Measurements from ENCODE around the gene BAHCC1. TPM values are rescaled to one million over a fixed set of nuclear protein-coding genes. Genes with fewer than 3 reads are reported as not detected.
A peak's percentile ranks its signal among the peaks of the same experiment; 100 is the strongest.

The BAHCC1 gene
- total RNA-seq, 1 experiment from 2014 or later, result 74.2 TPM

- intact Hi-C loops (cut with micrococcal nuclease; ENCODE audit: unreplicated experiment), result loop anchor here (5.0 kb wide), 1 partner anchor 178 kb away; no protein-coding TSS in a partner anchor
- Histone ChIP-seq H3K36me3 (ENCODE audit: insufficient read depth, low read length, poor library complexity, severe bottlenecking) (no peaks in the 10 kb centered on the region), H3K27me3 (replicated peaks; ENCODE audit: insufficient read depth, low read depth, low read length, poor library complexity) (no peaks in the 10 kb centered on the region), H3K9me3 (ENCODE audit: low read depth, low read length, poor library complexity, severe bottlenecking) (no peaks in the 10 kb centered on the region), H3K4me3 (ENCODE audit: low read depth, low read length, poor library complexity, severe bottlenecking) (no peak overlapping the region), H3K4me1 (ENCODE audit: insufficient read depth, low read length, poor library complexity, severe bottlenecking) (peaks cover 12% of the 10 kb centered on the region), H3K27ac (ENCODE audit: low read depth, low read length, poor library complexity, severe bottlenecking) (peak overlapping the region; percentile 62)
- BruUV-seq (replicated peaks), result no TSS peak
- CTCF ChIA-PET, result no interaction called here
- no peak for TF ChIP-seq EZH2 (IDR thresholded peaks at IDR 0.05; ENCODE audit: borderline replicate concordance, low read depth, low read length, poor library complexity, severe bottlenecking)
- no peak for TF ChIP-seq CTCF (conservative IDR thresholded peaks at IDR 0.05; ENCODE audit: low read depth, low read length)
- POLR2A ChIA-PET (ENCODE audit: low non-redundant PET), result no interaction called here
- no peak for DNase-seq (ENCODE audit: low spot score)
These were observed 75.2 kb downstream of the BAHCC1 start for GRCh38 chr17:81470270-81470943.

DNA sequence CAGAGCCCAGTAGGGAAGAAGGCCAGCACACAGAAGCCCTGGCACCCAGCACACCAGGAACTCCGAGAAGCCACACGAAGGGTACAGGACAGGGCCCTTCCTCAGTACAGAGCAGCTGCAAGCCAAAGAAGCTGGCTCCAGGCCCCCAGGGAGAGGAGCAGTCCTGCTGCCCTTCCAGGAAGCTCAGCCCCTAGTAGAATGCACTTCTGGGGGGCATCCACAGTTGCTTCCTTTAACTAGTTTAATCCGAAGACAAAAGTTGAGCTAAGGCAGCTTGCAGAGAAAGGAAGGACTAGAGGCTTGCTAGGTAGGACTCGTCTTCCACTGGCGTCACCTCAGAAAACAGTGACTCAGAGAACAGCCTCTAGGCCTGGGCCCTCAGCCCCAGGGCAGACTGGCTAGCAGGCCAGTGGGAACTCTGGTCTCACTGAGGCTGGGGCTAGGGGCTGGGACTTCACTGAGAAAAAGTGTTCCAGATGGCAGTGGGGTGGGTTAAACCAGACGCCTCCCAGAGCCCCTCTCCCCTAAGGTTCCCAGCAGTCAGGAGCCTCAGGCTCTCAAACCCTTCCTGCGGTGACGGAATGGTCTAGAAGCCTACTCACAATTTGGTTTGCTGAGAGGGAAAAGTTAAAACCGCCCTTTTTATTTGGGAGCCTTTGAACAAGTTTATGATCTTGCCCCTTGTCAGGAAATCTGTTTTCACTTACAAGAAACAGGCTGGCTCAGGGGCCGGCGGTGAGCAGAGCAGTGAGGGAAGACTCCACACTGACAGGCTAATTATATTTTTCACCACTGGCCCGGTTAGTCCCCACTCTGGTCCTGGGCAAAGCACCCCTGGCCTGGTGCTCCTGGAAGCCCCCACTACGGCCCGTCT lies 75.9 kb downstream of the BAHCC1 start:
- intact Hi-C loops (cut with micrococcal nuclease; ENCODE audit: unreplicated experiment), result loop anchor here (5.0 kb wide), 1 partner anchor 179 kb away; no protein-coding TSS in a partner anchor
- POLR2A ChIA-PET (ENCODE audit: low non-redundant PET), result no interaction called here
- no peak for TF ChIP-seq CTCF (conservative IDR thresholded peaks at IDR 0.05; ENCODE audit: low read depth, low read length)
- no peak for TF ChIP-seq EZH2 (IDR thresholded peaks at IDR 0.05; ENCODE audit: borderline replicate concordance, low read depth, low read length, poor library complexity, severe bottlenecking)
- Histone ChIP-seq H3K36me3 (ENCODE audit: insufficient read depth, low read length, poor library complexity, severe bottlenecking) (no peaks in the 10 kb centered on the region), H3K4me3 (ENCODE audit: low read depth, low read length, poor library complexity, severe bottlenecking) (peak overlapping the region; percentile 41), H3K27me3 (replicated peaks; ENCODE audit: insufficient read depth, low read depth, low read length, poor library complexity) (no peaks in the 10 kb centered on the region), H3K27ac (ENCODE audit: low read depth, low read length, poor library complexity, severe bottlenecking) (peak overlapping the region; percentile 62), H3K9me3 (ENCODE audit: low read depth, low read length, poor library complexity, severe bottlenecking) (no peaks in the 10 kb centered on the region), H3K4me1 (ENCODE audit: insufficient read depth, low read length, poor library complexity, severe bottlenecking) (peaks cover 12% of the 10 kb centered on the region)
- DNase-seq (ENCODE audit: low spot score), result no peak
- CTCF ChIA-PET, result no interaction called here
- TSS peak; percentile 90 for BruUV-seq (replicated peaks)

DNA sequence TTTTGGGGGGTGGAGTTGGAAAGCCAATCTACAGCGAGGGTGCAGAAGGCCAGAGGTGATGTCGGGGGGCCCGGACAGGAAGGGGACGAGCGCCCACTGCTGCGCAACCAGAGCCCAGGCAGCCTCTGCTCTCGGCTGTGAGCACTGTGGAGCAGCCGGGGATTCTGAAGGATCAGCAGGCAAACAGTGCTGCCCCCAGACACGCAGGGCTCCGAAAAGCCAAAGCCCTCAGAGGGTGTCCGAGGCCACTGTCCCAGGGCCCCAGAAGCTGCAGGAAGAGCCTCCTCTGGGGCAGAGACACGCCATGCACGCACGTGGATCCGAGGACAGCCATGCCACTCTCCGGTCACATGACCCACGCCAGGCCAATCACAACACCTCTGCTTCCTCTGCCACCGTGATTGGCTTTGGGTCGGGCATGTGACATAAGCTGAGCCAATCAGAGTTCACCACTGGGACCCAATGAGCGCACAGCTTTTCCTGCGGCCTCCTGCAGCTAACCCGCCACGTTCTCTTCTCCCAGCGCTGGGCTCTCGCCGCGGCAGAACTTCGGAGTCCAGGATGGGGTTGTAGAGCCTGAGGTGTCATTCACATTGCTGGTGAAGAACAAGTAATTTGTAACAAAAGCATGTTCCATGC lies 76.7 kb downstream of the BAHCC1 start:
- ChIA-PET CTCF (no interaction called here), POLR2A (ENCODE audit: low non-redundant PET) (no interaction called here)
- peaks cover 12% of the 10 kb centered on the region for H3K4me1 ChIP-seq (ENCODE audit: insufficient read depth, low read length, poor library complexity, severe bottlenecking)
- DNase-seq (ENCODE audit: low spot score), result peak; percentile 98
- H3K36me3 ChIP-seq (ENCODE audit: insufficient read depth, low read length, poor library complexity, severe bottlenecking), result no peaks in the 10 kb centered on the region
- no peaks in the 10 kb centered on the region for H3K27me3 ChIP-seq (replicated peaks; ENCODE audit: insufficient read depth, low read depth, low read length, poor library complexity)
- no TSS peak for BruUV-seq (replicated peaks)
- intact Hi-C loops (cut with micrococcal nuclease; ENCODE audit: unreplicated experiment), result loop anchor here (5.0 kb wide), 1 partner anchor 180 kb away; no protein-coding TSS in a partner anchor
- H3K9me3 ChIP-seq (ENCODE audit: low read depth, low read length, poor library complexity, severe bottlenecking), result no peaks in the 10 kb centered on the region
- peak overlapping the region; percentile 62 for H3K27ac ChIP-seq (ENCODE audit: low read depth, low read length, poor library complexity, severe bottlenecking)
- TF ChIP-seq EZH2 (IDR thresholded peaks at IDR 0.05; ENCODE audit: borderline replicate concordance, low read depth, low read length, poor library complexity, severe bottlenecking), result no peak
- peak; percentile 75 for TF ChIP-seq CTCF (conservative IDR thresholded peaks at IDR 0.05; ENCODE audit: low read depth, low read length)
- H3K4me3 ChIP-seq (ENCODE audit: low read depth, low read length, poor library complexity, severe bottlenecking), result peak overlapping the region; percentile 41
